Fibroblast of the aortic adventitia (primary cell): ENCODE measurements around the gene GPR171. TPM values are rescaled to one million over a fixed set of nuclear protein-coding genes. Genes with fewer than 3 reads are reported as not detected.

Experiments used
- DNase-seq: peaks from one replicate; pipeline ENCODE4 v3.0.0-alpha.2; 2010; ENCODE audit warnings: low read depth
- H3K4me3 ChIP-seq: 2 replicates; pipeline ENCODE4 v1.5.1; 2011; ENCODE audit warnings: low read depth, mild to moderate bottlenecking, control low read depth, low read length, moderate library complexity
- CTCF ChIP-seq: IDR thresholded peaks from 2 replicates; pipeline ENCODE4 v1.5.1; 2011; ENCODE audit warnings: mild to moderate bottlenecking, low read length, control low read depth, inconsistent platforms; ENCODE audit not compliant: insufficient read depth
- total RNA-seq: library from RNA; depleted of rRNA; stranded (reverse); fragments of >200 nt; gene quantifications from 2 replicates; pipeline ENCODE4 v1.2.3, GENCODE V29; 2012; ENCODE audit warnings: low replicate concordance

Gene GPR171
- total RNA-seq, 1 donor = not detected

GRCh38 chr3:151197228-151197627 is 5.8 kb downstream of the GPR171 start:
- no peak for TF ChIP-seq CTCF
- no peak for DNase-seq
- H3K4me3 ChIP-seq = no peak overlapping the region

GRCh38 chr3:151196434-151196833 is 6.6 kb downstream of the GPR171 start:
- TF ChIP-seq CTCF = no peak
- no peak overlapping the region for H3K4me3 ChIP-seq
- DNase-seq = no peak

- H3K4me3 ChIP-seq = no peak overlapping the region
- TF ChIP-seq CTCF = no peak
Observed at GRCh38 chr3:151195826-151196225, 7.2 kb downstream of the GPR171 start.

DNA sequence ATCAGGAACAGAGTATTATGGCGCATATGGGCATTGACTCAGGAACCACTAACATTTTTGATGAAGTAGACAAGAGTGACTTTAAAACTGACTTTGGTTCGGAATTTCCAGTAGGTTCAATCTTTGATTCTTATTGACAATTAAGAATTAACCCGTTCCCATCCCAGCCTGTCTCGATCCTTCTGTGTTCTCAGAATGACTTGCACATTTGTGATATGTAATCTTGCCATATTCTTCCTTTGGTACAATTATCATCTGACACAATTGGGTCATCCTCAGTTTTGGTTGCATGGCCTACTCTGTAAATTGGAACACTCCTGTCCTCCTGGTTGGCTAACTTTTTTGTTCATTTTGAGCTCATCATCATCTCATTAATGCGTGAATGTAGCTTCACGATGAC is 10.5 kb downstream of the GPR171 start:
- H3K4me3 ChIP-seq = no peak overlapping the region
- no peak for DNase-seq
- TF ChIP-seq CTCF = no peak

More at GRCh38 chr3:151195826-151196225, 7.2 kb downstream of the GPR171 start:
- no peak for DNase-seq

DNA sequence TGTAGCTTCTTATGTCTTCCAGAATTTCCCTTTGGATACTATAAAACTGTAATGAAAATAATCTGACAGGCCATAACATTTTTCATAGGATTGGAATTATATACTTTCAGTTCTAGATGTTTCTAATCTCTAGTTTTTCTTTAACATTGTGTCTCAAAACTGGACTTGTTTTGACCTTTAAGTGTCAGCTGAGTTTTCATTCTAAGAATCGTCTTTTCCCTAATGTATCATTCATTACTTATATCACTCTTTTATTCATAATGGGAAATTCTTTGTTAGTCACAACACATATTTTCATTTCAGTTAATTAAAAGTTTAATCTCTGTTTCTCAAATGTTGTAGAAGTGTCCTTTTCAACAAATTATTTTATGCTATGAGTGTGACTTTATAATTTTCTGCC is 11.9 kb downstream of the GPR171 start:
- H3K4me3 ChIP-seq = no peak overlapping the region
- DNase-seq = no peak
- TF ChIP-seq CTCF = no peak

GRCh38 chr3:151183265-151183671 is 19.7 kb downstream of the GPR171 start:
- no peak overlapping the region for H3K4me3 ChIP-seq
- no peak for DNase-seq
- no peak for TF ChIP-seq CTCF

DNA sequence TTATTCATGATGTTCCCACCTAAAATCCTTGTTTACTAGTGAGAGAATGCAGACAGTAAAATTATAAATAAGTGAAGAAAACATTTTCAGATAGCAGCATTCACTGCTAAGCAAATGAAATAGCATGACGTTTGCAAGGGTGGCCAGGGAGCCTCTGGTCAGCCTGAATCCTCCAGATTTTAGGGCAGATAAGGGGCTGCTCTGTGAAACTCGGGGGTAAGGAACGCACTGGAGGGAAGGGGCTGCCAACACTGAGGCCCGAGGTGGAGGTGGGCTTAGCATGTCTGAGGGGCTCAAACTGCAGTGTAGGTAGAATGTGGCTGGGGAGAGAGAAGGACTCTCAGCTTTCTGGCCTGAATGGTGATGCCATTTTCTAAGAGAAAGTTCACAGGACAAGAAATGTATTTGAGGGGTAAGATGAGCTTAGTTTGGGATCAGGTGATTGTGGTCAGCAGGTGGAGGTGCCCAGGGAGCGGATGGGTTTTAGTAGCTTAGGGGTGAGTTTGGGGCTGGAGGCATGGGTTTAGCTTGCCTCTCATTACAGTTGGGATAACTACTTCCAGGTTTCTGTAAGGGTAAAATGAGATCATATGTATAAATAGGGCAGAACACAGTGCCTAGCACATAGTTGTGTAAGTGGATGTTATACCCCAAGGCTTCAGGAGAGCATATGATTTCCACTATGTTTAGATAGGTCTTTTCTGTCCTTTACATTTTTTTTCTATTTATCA is 20.5 kb downstream of the GPR171 start:
- no peak overlapping the region for H3K4me3 ChIP-seq
- no peak for TF ChIP-seq CTCF
- DNase-seq = no peak
